GM18511 (cell line): Measurements from ENCODE around the gene SMCO4.

Experiments
- ATAC-seq: cut with Tn5 transposase; IDR thresholded peaks from one replicate; pipeline ENCODE4 v1.9.1; 2021; ENCODE audit warnings: mild to moderate bottlenecking, moderate library complexity; ENCODE audit not compliant: unreplicated experiment

The SMCO4 gene

DNA sequence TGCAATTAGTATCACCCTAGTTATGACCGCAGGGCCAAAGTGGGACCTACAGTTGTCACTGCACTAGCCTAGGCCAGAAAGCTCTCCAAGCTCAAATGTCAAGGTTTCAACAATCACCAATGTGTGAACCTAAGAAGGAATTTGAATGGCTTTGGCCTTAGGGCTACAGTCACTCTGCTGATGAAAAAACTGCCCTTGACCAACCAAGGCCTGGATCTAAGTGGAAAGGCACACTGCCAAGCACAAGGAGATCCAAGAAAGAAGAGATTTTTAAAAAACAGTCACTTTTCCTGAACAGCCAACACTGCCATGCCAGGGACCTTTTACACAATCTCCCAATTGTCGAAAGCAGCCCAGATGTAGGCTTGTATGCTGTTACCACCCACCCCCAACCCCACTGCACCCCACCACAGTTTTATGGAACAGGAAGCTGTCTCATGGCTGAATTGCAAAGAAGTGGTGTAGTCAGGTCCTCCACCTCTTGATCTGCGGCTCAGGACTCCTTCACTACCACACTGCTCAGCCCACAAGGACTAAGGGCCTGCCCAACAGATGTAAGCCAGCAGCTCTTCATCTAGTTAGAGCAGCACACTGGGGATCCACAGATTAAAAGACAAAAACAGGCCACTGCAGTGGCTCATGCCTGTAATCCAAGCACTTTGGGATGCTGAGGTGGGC, 32.9 kb downstream of the SMCO4 start:
- ATAC-seq, result no peak

DNA sequence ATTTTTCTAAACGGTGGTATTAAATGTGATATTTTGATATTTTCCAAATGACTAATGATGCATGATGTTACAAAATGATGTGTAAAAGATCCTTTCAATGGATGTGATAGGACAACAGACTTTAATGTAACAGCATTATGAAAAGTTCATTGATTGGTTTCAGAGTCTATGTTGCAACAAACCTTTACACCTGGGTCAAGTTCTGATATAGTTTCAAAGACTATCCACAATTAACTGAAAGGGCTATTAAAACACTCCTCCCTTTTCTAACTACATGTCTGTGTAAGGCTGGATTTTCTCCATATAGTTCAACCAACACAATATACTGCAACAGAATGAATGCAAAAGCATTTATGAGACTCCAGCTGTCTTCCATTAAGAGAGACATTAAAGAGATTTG, 35.7 kb downstream of the SMCO4 start:
- no peak for ATAC-seq

GRCh38 chr11:93505703-93506102, 37.5 kb downstream of the SMCO4 start:
- no peak for ATAC-seq

- ATAC-seq, result no peak
Measured at GRCh38 chr11:93504110-93505095, 38.8 kb downstream of the SMCO4 start.

DNA sequence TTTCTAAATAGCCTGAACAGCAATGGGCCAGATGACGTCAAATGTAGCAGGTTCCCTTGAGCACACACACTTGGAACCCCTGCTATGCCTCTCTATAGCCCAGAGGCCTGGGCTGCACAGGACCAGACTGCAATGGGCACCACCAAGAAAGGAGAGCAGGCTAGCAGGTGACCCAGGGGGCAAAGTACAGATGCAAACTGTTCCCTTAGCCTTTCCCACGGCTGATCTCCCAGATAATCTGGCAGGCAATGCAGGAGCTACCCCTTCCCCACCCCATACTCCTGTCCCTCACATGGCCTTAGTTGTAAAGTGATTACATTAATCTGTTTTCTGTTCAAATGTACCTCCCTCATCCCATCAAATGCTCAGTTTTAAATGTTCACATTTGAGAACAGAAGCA, 41.3 kb downstream of the SMCO4 start:
- ATAC-seq, result no peak

DNA sequence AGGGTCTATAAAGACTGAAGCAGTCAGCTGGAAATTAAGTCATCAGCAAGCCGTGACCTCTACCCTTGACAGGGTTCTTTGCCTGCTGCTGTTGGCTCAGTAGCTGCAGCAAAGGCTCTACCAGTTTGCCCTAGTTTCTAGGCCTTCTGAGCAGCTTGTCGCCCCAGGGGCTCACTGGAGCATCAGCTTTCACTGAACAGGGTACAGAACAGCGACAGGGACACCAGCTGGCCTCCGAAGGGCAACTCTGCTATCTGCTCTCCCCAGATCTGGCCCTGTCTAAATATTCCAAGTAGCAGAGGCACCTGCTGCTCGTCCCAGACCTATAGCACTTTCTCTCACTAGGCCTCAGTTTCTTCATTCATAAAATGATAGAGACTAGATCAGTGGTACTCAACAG, 42.4 kb downstream of the SMCO4 start:
- no peak for ATAC-seq

- no peak for ATAC-seq
Measured at GRCh38 chr11:93498641-93499040, 44.5 kb downstream of the SMCO4 start.

DNA sequence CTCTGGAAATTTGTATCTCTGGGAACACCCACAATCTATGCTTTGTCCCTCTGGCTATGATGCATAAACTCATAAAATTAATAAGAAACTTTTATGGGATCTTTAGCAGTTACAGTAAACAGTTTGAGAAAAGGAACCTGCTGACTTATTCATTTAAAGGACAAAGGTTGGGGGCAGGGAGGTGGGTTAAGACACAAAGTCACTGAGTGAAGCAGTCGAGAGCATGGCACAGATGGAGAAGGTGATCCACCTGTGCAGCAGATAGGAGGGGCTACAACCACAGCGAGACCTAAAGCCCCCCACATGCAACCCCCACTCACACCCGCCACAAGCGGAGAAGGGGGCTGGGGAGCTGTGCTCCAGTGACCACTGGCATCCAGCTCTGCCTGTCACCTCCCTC, 45.0 kb downstream of the SMCO4 start:
- no peak for ATAC-seq

GRCh38 chr11:93497596-93497995, 45.6 kb downstream of the SMCO4 start:
- no peak for ATAC-seq

DNA sequence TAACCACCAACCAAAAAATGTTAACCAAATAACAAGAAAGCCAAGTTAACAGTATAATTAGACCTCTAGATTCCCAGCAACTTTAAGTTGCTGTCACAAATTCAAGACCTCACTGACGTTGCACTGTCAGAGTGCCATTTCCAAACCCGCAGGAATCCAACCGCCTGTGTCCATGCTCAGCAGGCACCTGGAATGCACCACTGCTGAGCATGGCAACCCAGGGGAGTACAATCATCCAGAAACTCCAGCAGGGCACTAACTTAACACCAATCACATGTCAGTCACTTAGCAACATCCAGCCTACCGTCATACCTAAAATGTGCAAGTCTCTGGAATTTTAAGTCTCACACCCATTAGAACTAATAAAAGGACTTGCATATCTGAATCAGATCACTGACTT, 48.8 kb downstream of the SMCO4 start:
- ATAC-seq, result no peak

DNA sequence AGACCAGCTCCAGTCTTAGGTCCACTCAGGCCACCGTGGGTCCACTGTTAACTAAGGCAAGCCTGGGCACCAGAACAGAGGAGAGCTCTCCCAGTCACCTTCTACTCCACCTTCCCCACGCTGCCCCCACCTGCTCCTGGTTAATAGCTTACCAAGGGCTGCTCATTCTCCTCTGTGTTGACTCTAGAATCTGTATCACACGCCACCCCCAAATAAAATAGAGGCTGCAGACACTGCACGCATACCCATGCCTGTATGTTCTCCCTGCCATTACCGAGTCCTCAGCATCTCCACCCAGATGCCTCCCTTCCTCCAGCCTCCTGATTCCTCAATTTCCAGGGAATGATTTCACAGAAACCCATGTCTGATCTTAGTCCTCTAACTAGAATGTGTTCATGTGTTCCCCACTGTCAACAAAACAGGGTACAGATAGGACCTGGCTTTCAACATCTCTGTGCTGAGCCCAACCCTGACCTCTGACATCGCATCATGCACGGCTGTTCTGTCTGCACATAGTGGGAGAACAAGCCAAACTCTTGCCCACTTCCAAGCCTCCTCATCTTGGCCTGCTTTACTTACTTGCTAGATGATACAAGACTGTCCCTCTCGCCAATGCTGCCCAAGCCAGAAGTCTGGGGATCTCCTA, 49.8 kb downstream of the SMCO4 start:
- ATAC-seq, result no peak

DNA sequence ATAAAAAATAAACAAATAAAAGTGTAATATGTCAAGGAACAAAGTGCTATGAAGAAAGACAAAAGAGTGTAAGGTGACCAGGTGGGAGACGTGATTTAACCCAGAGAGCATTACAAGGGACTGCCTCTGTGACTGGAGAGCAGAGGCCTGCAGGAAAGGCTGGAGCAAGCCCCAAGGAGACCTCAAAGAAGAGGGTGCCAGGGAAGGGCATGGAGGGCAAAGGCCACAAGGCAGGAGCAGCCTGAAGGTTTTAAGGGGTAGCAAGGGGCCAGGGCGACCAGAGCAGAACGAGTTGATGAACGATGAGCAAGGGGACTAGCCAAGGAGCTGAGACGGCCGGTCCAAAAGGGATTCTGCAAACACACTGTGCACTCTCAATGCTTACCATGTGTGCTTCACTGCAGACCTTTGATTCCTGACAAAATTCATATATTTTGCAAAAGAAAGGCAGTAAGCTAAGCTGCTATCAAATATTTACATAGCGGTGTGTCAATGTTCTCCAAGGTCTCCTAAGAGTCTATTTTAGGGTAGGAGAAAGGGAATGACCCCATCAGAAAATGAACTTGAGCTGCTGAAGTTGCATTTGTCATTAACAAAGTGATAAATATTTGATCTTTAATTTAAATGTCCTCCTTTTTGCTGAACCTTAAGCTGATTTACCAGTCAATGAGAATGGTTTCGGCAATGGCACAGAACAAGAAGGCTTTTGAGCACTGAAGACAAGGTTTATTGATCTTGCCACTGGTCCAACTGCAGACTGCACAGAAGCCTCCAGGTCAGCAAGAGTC, 50.5 kb downstream of the SMCO4 start:
- no peak for ATAC-seq

- no peak for ATAC-seq
Measured at GRCh38 chr11:93491973-93492372, 51.2 kb downstream of the SMCO4 start.

- ATAC-seq, result no peak
Measured at GRCh38 chr11:93490996-93491618, 52.1 kb downstream of the SMCO4 start.

GRCh38 chr11:93489841-93490240, 53.4 kb downstream of the SMCO4 start:
- no peak for ATAC-seq

GRCh38 chr11:93487032-93487483, 56.1 kb downstream of the SMCO4 start:
- no peak for ATAC-seq

DNA sequence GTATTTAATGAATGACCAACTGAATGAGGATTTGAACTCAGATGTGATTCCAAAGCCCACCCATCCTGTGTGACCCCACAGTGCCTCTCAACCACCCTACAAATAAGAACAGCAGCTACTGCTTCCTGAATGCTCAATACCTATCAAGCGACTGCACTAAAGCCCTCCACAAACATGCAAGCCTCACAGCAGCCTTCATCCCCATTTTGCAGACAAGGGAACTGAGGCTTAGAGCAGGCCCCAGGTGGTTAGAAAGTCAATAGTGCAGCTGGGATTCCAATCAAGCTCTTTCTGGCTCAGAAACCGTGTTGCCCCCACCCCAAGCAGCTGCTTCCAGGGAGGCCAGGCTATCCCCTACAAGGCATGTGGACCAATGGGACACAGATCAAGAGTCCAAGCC, 57.2 kb downstream of the SMCO4 start:
- ATAC-seq, result no peak

GRCh38 chr11:93484716-93485115, 58.5 kb downstream of the SMCO4 start:
- no peak for ATAC-seq

GRCh38 chr11:93482556-93482955, 60.6 kb downstream of the SMCO4 start:
- no peak for ATAC-seq

- no peak for ATAC-seq
Measured at GRCh38 chr11:93481696-93482095, 61.5 kb downstream of the SMCO4 start.
